Measurements from ENCODE around the gene ZIC4.

Gene ZIC4

GRCh38 chr3:147343926-147344325 lies 62.4 kb downstream of the ZIC4 start:
- H3K4me3 ChIP-seq (ENCODE audit: low read depth, low read length) = no peak overlapping the region
- no peak for DNase-seq (ENCODE audit: low read depth)
- TF ChIP-seq, protein P1, sequence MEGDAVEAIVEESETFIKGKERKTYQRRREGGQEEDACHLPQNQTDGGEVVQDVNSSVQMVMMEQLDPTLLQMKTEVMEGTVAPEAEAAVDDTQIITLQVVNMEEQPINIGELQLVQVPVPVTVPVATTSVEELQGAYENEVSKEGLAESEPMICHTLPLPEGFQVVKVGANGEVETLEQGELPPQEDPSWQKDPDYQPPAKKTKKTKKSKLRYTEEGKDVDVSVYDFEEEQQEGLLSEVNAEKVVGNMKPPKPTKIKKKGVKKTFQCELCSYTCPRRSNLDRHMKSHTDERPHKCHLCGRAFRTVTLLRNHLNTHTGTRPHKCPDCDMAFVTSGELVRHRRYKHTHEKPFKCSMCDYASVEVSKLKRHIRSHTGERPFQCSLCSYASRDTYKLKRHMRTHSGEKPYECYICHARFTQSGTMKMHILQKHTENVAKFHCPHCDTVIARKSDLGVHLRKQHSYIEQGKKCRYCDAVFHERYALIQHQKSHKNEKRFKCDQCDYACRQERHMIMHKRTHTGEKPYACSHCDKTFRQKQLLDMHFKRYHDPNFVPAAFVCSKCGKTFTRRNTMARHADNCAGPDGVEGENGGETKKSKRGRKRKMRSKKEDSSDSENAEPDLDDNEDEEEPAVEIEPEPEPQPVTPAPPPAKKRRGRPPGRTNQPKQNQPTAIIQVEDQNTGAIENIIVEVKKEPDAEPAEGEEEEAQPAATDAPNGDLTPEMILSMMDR (IDR thresholded peaks at IDR 0.05; ENCODE audit: control insufficient read depth, extremely low read depth, insufficient read depth) = no peak

DNA sequence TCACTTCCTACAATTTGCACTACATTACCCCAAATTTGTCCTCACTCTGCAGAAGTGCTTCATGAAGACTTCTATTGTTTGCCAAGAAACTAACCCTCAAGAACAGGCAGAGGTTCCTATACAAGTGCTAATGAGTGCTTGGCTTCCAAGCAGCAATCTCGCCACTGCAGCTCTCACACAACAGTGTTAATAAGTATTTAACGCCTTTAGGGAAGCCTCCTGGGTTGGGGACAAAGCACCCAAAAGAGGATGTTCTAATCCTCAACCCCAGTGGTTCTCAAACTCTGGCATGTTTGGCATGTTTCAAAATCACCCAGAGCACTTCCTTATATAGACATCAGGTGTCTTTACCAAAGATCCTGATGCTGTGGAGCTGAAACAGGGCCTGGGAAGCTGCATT lies 64.6 kb downstream of the ZIC4 start:
- TF ChIP-seq, protein P1 (IDR thresholded peaks at IDR 0.05; ENCODE audit: control insufficient read depth, extremely low read depth, insufficient read depth) = no peak
- no peak overlapping the region for H3K4me3 ChIP-seq (ENCODE audit: low read depth, low read length)
- DNase-seq (ENCODE audit: low read depth) = no peak

DNA sequence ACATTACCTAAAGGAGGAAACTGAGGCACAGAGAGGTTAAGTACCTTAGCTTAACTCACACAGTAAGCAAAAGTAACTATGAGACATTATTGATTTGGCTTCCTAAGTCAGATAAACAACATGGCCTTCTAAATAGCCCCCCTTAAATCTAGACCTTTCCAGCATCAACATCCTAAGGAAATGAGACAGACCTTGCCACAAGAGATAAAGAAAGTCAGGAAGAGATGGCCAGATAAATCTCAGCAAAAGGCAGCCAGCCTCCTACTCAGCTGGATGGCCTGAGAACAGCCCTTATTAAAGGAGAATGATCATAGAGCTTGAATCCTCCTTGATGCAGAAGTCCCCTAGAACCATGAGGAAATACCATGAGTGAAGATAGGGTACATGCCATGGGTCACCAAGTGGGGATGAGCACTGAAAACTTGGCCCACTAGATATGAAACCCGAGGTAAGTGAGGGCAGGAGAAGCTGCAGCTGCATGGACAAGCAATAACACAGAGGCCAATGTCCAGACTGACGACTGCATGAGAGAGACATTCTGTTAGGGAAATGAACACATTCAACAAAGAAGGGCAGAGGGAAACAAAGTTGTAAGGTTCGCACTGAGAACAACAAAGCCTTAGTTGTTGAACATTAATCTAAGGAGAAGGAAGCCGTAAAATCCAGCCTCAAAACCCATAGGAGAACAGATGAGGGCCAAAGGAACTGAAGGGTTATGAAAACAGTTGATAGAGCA lies 69.6 kb downstream of the ZIC4 start:
- DNase-seq (ENCODE audit: low read depth) = no peak
- no peak overlapping the region for H3K4me3 ChIP-seq (ENCODE audit: low read depth, low read length)
- TF ChIP-seq, protein P1 (IDR thresholded peaks at IDR 0.05; ENCODE audit: control insufficient read depth, extremely low read depth, insufficient read depth) = no peak
